Keratinocyte (primary cell): Measurements from ENCODE around the gene GALNT2. TPM values are rescaled to one million over a fixed set of nuclear protein-coding genes. Genes with fewer than 3 reads are reported as not detected.

Experiments used
- DNase-seq: peaks from one replicate; pipeline ENCODE4 v3.0.0-alpha.2; 2011; ENCODE audit warnings: low read depth, missing footprints, low spot score
- FAIRE-seq: peaks from 2 replicates; lab custom pipeline; 2011; peaks lifted over from hg19 to GRCh38; lab: Jason Lieb, UNC
- H2AFZ ChIP-seq: 2 replicates; pipeline ENCODE4 v1.6.0; 2012; ENCODE audit warnings: low read length, control low read depth, inconsistent platforms; ENCODE audit not compliant: control insufficient read depth
- H3K27ac ChIP-seq: 2 replicates; pipeline ENCODE4 v1.5.1; 2011; ENCODE audit warnings: low read length; ENCODE audit not compliant: control insufficient read depth, insufficient read depth
- H3K27me3 ChIP-seq: 3 replicates; pipeline ENCODE4 v1.6.0; 2011; ENCODE audit warnings: low read length; ENCODE audit not compliant: control insufficient read depth, insufficient read depth; ENCODE audit errors: extremely low read depth
- H3K36me3 ChIP-seq, 2 experiments: 2 replicates in 1 of 2; 3 replicates in 1 of 2; pipeline ENCODE4 v1.5.1; 2011; ENCODE audit warnings: low read length in 2 of 2, mild to moderate bottlenecking in 1 of 2; ENCODE audit not compliant: control insufficient read depth in 2 of 2, insufficient read depth in 2 of 2; ENCODE audit errors: extremely low read depth in 1 of 2
- H3K4me1 ChIP-seq: 3 replicates; pipeline ENCODE4 v1.5.1; 2011; ENCODE audit warnings: low read length; ENCODE audit not compliant: control insufficient read depth, insufficient read depth; ENCODE audit errors: extremely low read depth
- H3K4me2 ChIP-seq: 3 replicates; pipeline ENCODE4 v1.6.0; 2011; ENCODE audit warnings: low read depth, low read length; ENCODE audit not compliant: control insufficient read depth, insufficient read depth; ENCODE audit errors: extremely low read depth
- H3K4me3 ChIP-seq, 3 experiments: fragments of 200-600 bp in 1 of 3; sonication (generic) in 1 of 3; 2 replicates in 2 of 3; 3 replicates in 1 of 3; pipeline ENCODE4 v1.5.1; 2011 to 2016; ENCODE audit warnings: low read length in 3 of 3, mild to moderate bottlenecking in 3 of 3, control low read depth in 2 of 3, inconsistent platforms in 1 of 3, low read depth in 1 of 3, mixed read lengths in 1 of 3, mixed run types in 1 of 3, moderate library complexity in 1 of 3; ENCODE audit not compliant: control insufficient read depth in 2 of 3, insufficient read depth in 2 of 3; ENCODE audit errors: extremely low read depth in 1 of 3
- H3K79me2 ChIP-seq: 2 replicates; pipeline ENCODE4 v1.6.0; 2012; ENCODE audit warnings: low read length; ENCODE audit not compliant: control insufficient read depth, insufficient read depth
- H3K9ac ChIP-seq: 3 replicates; pipeline ENCODE4 v1.6.0; 2011; ENCODE audit warnings: low read length; ENCODE audit not compliant: control insufficient read depth, insufficient read depth; ENCODE audit errors: extremely low read depth
- H3K9me1 ChIP-seq: 3 replicates; pipeline ENCODE4 v1.6.0; 2011; ENCODE audit warnings: low read length; ENCODE audit not compliant: control insufficient read depth, insufficient read depth; ENCODE audit errors: extremely low read depth
- H3K9me3 ChIP-seq: 2 replicates; pipeline ENCODE4 v1.5.1; 2012; ENCODE audit warnings: low read depth, low read length; ENCODE audit not compliant: control insufficient read depth
- H4K20me1 ChIP-seq: 3 replicates; pipeline ENCODE4 v1.6.0; 2011; ENCODE audit warnings: low read length; ENCODE audit not compliant: control insufficient read depth, insufficient read depth; ENCODE audit errors: extremely low read depth
- CTCF ChIP-seq, 3 experiments: IDR thresholded peaks in 1 of 3; conservative IDR thresholded peaks in 1 of 3; optimal IDR thresholded peaks in 1 of 3; 2 replicates in 2 of 3; 3 replicates in 1 of 3; pipeline versions ENCODE3 to v1.5.1; 2011; ENCODE audit warnings: low read length in 3 of 3, mild to moderate bottlenecking in 3 of 3, moderate library complexity in 2 of 3, control low read depth in 1 of 3, inconsistent platforms in 1 of 3; ENCODE audit not compliant: insufficient read depth in 2 of 3; ENCODE audit errors: extremely low read depth in 1 of 3
- EZH2 ChIP-seq: IDR thresholded peaks from one replicate; pipeline ENCODE4 v1.6.1; 2012; ENCODE audit warnings: inconsistent platforms, mild to moderate bottlenecking, low read length, moderate library complexity
- dilution Hi-C: fragments of 300-500 bp; cut with MboI; formaldehyde crosslinking; loops from one replicate; pipeline ENCODE4 v1.7.0; 2020; ENCODE audit warnings: low sequenced_read_pairs; ENCODE audit not compliant: extremely low pct_ligation_motif_present
- polyA plus RNA-seq, 5 experiments: library from polyadenylated mRNA; depleted of rRNA in 3 of 5; stranded (reverse) in 3 of 5; stranded (forward) in 1 of 5; unstranded in 1 of 5; fragments of >200 nt; gene quantifications; 1 replicate in 1 of 5; 2 replicates in 3 of 5; 3 replicates in 1 of 5; pipeline versions ENCODE4 v1.2.1 to v1.2.3, GENCODE V29; 2011 to 2012; ENCODE audit warnings: missing spikeins in 2 of 5, low read depth in 1 of 5, low replicate concordance in 1 of 5

The GALNT2 gene
- polyA plus RNA-seq, 1 donor (not counting 4 experiments of a cell fraction or from before 2014, with no cell fraction given) = 61.7 TPM

- H3K4me3 ChIP-seq = no peak overlapping the region
- H3K9ac ChIP-seq = no peak overlapping the region
- no peaks in the 10 kb centered on the region for H4K20me1 ChIP-seq
- no peak overlapping the region for H3K4me2 ChIP-seq
- dilution Hi-C loops = no loop called here
- no peaks in the 10 kb centered on the region for H3K4me1 ChIP-seq
- H3K9me3 ChIP-seq = no peaks in the 10 kb centered on the region
- DNase-seq (no peak), FAIRE-seq (no peak)
- no peaks in the 10 kb centered on the region for H3K27me3 ChIP-seq
- no peaks in the 10 kb centered on the region for H3K9me1 ChIP-seq
- no peak for TF ChIP-seq EZH2
- no peak for TF ChIP-seq CTCF (optimal IDR thresholded peaks at IDR 0.05 in 1 of 3, IDR thresholded peaks at IDR 0.05 in 1 of 3, conservative IDR thresholded peaks at IDR 0.05 in 1 of 3; ENCODE audit: extremely low read depth in 1 of 3, insufficient read depth in 2 of 3, low read length in 3 of 3)
- no peaks in the 10 kb centered on the region for H3K79me2 ChIP-seq
- no peak overlapping the region for H3K27ac ChIP-seq
- no peaks in the 10 kb centered on the region for H3K36me3 ChIP-seq
- no peak overlapping the region for H2AFZ ChIP-seq
Measured at GRCh38 chr1:230040440-230040839, 26.6 kb upstream of the GALNT2 start.

GRCh38 chr1:230043081-230043480 is 24.0 kb upstream of the GALNT2 start:
- no peak overlapping the region for H3K27ac ChIP-seq
- FAIRE-seq (no peak), DNase-seq (no peak)
- no peak overlapping the region for H2AFZ ChIP-seq
- TF ChIP-seq EZH2 (no peak), CTCF (optimal IDR thresholded peaks at IDR 0.05 in 1 of 3, IDR thresholded peaks at IDR 0.05 in 1 of 3, conservative IDR thresholded peaks at IDR 0.05 in 1 of 3; ENCODE audit: extremely low read depth in 1 of 3, insufficient read depth in 2 of 3, low read length in 3 of 3) (no peak)
- H3K9ac ChIP-seq = no peak overlapping the region
- H3K27me3 ChIP-seq = no peaks in the 10 kb centered on the region
- no peaks in the 10 kb centered on the region for H3K9me3 ChIP-seq
- H4K20me1 ChIP-seq = no peaks in the 10 kb centered on the region
- H3K4me2 ChIP-seq = no peak overlapping the region
- H3K36me3 ChIP-seq = no peaks in the 10 kb centered on the region
- dilution Hi-C loops = no loop called here
- no peaks in the 10 kb centered on the region for H3K79me2 ChIP-seq
- H3K4me3 ChIP-seq = no peak overlapping the region
- no peaks in the 10 kb centered on the region for H3K4me1 ChIP-seq
- H3K9me1 ChIP-seq = no peaks in the 10 kb centered on the region
